ENCODE measurements around the gene CHST10.

DNA sequence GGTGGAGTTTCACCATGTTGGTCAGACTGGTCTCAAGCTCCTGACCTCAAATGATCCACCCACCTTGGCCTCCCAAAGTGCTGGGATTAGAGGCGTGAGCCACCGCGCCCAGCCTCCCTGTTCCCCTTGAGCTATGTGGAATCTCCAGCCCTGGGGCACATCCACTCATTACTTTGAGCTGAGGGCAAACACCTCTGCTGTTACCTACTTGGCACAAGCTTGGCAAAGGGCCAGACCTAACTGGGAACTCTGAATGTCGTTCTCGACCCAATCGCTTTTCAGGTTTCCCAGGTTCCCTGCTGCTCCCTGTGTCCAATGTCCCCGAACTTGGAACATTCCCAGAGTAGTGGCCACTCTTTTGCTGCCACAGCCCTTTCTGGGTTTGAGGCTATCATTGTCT, 40.6 kb downstream of the CHST10 start:
- TF ChIP-seq POLR2AphosphoS5 (IDR thresholded peaks at IDR 0.05): no peak
- no peak for TF ChIP-seq POLR2A (IDR thresholded peaks at IDR 0.05)
- TF ChIP-seq, protein P1, sequence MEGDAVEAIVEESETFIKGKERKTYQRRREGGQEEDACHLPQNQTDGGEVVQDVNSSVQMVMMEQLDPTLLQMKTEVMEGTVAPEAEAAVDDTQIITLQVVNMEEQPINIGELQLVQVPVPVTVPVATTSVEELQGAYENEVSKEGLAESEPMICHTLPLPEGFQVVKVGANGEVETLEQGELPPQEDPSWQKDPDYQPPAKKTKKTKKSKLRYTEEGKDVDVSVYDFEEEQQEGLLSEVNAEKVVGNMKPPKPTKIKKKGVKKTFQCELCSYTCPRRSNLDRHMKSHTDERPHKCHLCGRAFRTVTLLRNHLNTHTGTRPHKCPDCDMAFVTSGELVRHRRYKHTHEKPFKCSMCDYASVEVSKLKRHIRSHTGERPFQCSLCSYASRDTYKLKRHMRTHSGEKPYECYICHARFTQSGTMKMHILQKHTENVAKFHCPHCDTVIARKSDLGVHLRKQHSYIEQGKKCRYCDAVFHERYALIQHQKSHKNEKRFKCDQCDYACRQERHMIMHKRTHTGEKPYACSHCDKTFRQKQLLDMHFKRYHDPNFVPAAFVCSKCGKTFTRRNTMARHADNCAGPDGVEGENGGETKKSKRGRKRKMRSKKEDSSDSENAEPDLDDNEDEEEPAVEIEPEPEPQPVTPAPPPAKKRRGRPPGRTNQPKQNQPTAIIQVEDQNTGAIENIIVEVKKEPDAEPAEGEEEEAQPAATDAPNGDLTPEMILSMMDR (IDR thresholded peaks at IDR 0.05): no peak
